Smooth muscle cell (in vitro differentiated cells): Measurements from ENCODE around the gene MEG3. TPM values are rescaled to one million over a fixed set of nuclear protein-coding genes. Genes with fewer than 3 reads are reported as not detected.

Source experiments
- DNase-seq: peaks from one replicate; lab custom pipeline; 2025; ENCODE audit not compliant: unreplicated experiment; lab: John Stamatoyannopoulos, UW
- H2AFZ ChIP-seq: fragments of 200-600 bp; sonication (generic); 2 replicates; pipeline ENCODE4 v1.6.0; 2016; ENCODE audit warnings: antibody characterized with exemption, low read depth, mild to moderate bottlenecking
- H3F3A ChIP-seq: fragments of 200-600 bp; sonication (generic); 2 replicates; pipeline ENCODE4 v1.6.0; 2017; ENCODE audit warnings: antibody characterized with exemption, low read depth
- H3K27ac ChIP-seq: fragments of 200-600 bp; sonication (generic); 2 replicates; pipeline ENCODE4 v1.5.1; 2016; ENCODE audit warnings: low read depth, mild to moderate bottlenecking
- H3K27me3 ChIP-seq: fragments of 200-600 bp; sonication (generic); 2 replicates; pipeline ENCODE4 v1.6.1; 2016; ENCODE audit warnings: low read depth, mild to moderate bottlenecking
- H3K36me3 ChIP-seq: fragments of 200-600 bp; sonication (generic); 2 replicates; pipeline ENCODE4 v1.5.1; 2016; ENCODE audit warnings: low read depth
- H3K4me1 ChIP-seq: fragments of 200-600 bp; sonication (generic); 2 replicates; pipeline ENCODE4 v1.5.1; 2016; ENCODE audit warnings: low read depth
- H3K4me2 ChIP-seq: fragments of 200-600 bp; sonication (generic); 2 replicates; pipeline ENCODE4 v1.6.0; 2016; ENCODE audit warnings: mild to moderate bottlenecking
- H3K4me3 ChIP-seq: fragments of 200-600 bp; sonication (generic); 2 replicates; pipeline ENCODE4 v1.5.1; 2016; ENCODE audit warnings: mild to moderate bottlenecking
- H3K79me2 ChIP-seq: fragments of 200-600 bp; sonication (generic); 2 replicates; pipeline ENCODE4 v1.6.0; 2016; ENCODE audit warnings: low read depth, mild to moderate bottlenecking
- H3K9ac ChIP-seq: fragments of 200-600 bp; sonication (generic); 2 replicates; pipeline ENCODE4 v1.6.0; 2016; ENCODE audit warnings: low read depth
- H3K9me3 ChIP-seq: fragments of 200-600 bp; sonication (generic); replicated peaks from 2 replicates; pipeline ENCODE4 v1.5.1; 2016; ENCODE audit warnings: low read depth
- H4K20me1 ChIP-seq: fragments of 200-600 bp; sonication (generic); 2 replicates; pipeline ENCODE4 v1.6.0; 2016; ENCODE audit warnings: low read depth
- WGBS: methylation state at CpG from one replicate; pipeline ENCODE4 v1.1.7; 2016; ENCODE audit warnings: low lambda C conversion rate; 5-methylcytosine and 5-hydroxymethylcytosine counted together
- polyA plus RNA-seq: library from polyadenylated mRNA; unstranded; fragments of >200 nt; fragmentation: Nextera tagmentation; extraction: Ambion mirVana; gene quantifications from 2 replicates; pipeline ENCODE4 v1.2.1, GENCODE V29; 2016
- total RNA-seq: library from RNA; depleted of rRNA; stranded (reverse); fragments of >200 nt; gene quantifications from 2 replicates; pipeline ENCODE4 v1.2.3, GENCODE V29; 2014
- TF ChIP-seq, protein P1 (sequence below): fragments of 200-600 bp; sonication (generic); IDR thresholded peaks from 2 replicates; pipeline ENCODE4 v1.5.1; 2017; ENCODE audit warnings: borderline replicate concordance, mild to moderate bottlenecking, antibody characterized with exemption; ENCODE audit not compliant: insufficient read depth, poor library complexity, severe bottlenecking

Gene MEG3
- total and polyA plus RNA-seq, 2 experiments from 2014 or later = not detected

DNA sequence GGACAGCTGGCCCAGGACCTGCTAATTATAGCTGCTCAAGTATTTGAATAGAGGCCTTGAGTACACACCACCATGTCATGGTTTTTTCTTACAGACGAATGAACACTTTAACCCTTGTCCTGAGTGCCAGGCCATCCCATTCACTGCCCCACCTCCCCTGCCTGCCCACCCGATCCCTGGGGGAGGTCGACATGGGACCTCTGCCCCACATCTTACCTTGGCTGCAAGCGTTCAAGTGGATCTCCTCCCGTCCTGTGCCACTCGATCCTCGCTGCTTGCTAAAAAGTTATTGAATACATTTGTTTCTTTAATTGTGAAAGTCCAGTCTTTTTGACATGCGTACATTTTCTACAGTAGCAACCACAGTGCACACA is 67.3 kb downstream of the MEG3 start:
- peaks cover 33% of the 10 kb centered on the region for H3K4me1 ChIP-seq
- TF ChIP-seq, protein P1, sequence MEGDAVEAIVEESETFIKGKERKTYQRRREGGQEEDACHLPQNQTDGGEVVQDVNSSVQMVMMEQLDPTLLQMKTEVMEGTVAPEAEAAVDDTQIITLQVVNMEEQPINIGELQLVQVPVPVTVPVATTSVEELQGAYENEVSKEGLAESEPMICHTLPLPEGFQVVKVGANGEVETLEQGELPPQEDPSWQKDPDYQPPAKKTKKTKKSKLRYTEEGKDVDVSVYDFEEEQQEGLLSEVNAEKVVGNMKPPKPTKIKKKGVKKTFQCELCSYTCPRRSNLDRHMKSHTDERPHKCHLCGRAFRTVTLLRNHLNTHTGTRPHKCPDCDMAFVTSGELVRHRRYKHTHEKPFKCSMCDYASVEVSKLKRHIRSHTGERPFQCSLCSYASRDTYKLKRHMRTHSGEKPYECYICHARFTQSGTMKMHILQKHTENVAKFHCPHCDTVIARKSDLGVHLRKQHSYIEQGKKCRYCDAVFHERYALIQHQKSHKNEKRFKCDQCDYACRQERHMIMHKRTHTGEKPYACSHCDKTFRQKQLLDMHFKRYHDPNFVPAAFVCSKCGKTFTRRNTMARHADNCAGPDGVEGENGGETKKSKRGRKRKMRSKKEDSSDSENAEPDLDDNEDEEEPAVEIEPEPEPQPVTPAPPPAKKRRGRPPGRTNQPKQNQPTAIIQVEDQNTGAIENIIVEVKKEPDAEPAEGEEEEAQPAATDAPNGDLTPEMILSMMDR = no peak
- no peaks in the 10 kb centered on the region for H3K9me3 ChIP-seq
- peaks cover 16% of the 10 kb centered on the region for H3F3A ChIP-seq
- peaks cover 5% of the 10 kb centered on the region for H3K79me2 ChIP-seq
- DNase-seq = no peak
- WGBS = 94% methylated on average over 8 of the region's 8 CpGs
- H3K9ac ChIP-seq = no peak overlapping the region
- H3K27ac ChIP-seq = no peak overlapping the region
- H3K4me2 ChIP-seq = no peak overlapping the region
- H3K4me3 ChIP-seq = no peak overlapping the region
- no peaks in the 10 kb centered on the region for H3K36me3 ChIP-seq
- no peaks in the 10 kb centered on the region for H3K27me3 ChIP-seq
- H2AFZ ChIP-seq = no peak overlapping the region
- H4K20me1 ChIP-seq = no peaks in the 10 kb centered on the region

DNA sequence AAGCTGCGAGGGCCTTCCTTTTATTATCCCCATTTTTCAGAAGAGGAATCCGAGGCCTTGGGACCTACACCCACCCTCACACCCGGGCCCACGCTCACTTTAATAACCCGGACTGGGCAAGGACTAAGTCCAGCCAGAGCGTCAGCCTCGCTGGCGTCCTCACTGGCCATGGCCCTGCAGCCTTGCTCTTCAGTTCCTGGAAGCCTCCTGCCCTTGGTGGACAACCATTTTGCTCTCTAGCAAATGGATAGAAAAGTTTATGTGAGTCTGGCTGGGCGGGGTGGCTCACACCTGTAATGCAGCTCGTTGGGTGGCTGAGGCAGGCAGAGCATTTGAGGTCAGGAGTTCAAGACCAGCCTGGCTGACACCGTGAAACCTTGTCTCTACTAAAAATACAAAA is 67.8 kb downstream of the MEG3 start:
- Histone ChIP-seq H3K9me3 (no peaks in the 10 kb centered on the region), H4K20me1 (no peaks in the 10 kb centered on the region), H3K4me1 (peaks cover 31% of the 10 kb centered on the region), H3K79me2 (peaks cover 5% of the 10 kb centered on the region), H3K27me3 (no peaks in the 10 kb centered on the region), H3K36me3 (no peaks in the 10 kb centered on the region), H2AFZ (no peak overlapping the region), H3K4me2 (no peak overlapping the region), H3K9ac (no peak overlapping the region), H3K27ac (no peak overlapping the region), H3K4me3 (no peak overlapping the region), H3F3A (peaks cover 10% of the 10 kb centered on the region)
- no peak for DNase-seq
- 94% methylated on average over 11 of the region's 11 CpGs for WGBS
- TF ChIP-seq, protein P1 = no peak

DNA sequence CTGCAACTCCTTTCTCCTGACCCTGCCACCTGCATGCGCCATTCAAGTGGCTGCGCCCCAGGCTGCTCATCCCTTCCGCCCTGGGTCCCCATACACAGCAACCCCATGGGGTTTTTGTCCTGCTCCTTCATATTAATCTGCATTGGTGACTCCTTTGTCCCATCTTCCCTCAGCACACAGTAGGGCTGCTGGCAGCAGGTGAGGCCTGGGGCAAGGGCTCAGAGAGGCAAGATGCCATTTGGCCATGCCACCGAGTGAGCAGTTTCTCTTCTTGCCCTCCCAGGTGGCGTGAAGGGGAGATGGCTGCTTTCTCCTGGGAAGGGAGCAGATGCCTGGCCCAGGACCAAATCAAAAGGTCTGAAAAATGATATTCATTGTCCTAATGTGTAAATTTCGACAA is 68.5 kb downstream of the MEG3 start:
- no peak overlapping the region for H3K27ac ChIP-seq
- WGBS = 96% methylated on average over 6 of the region's 6 CpGs
- H3K4me3 ChIP-seq = no peak overlapping the region
- H3K4me2 ChIP-seq = no peak overlapping the region
- H2AFZ ChIP-seq = no peak overlapping the region
- H3K9me3 ChIP-seq = no peaks in the 10 kb centered on the region
- H3F3A ChIP-seq = peaks cover 6% of the 10 kb centered on the region
- no peaks in the 10 kb centered on the region for H4K20me1 ChIP-seq
- no peaks in the 10 kb centered on the region for H3K27me3 ChIP-seq
- TF ChIP-seq, protein P1 = no peak
- no peaks in the 10 kb centered on the region for H3K36me3 ChIP-seq
- H3K4me1 ChIP-seq = peaks cover 28% of the 10 kb centered on the region
- no peak for DNase-seq
- H3K9ac ChIP-seq = no peak overlapping the region
- peaks cover 9% of the 10 kb centered on the region for H3K79me2 ChIP-seq

DNA sequence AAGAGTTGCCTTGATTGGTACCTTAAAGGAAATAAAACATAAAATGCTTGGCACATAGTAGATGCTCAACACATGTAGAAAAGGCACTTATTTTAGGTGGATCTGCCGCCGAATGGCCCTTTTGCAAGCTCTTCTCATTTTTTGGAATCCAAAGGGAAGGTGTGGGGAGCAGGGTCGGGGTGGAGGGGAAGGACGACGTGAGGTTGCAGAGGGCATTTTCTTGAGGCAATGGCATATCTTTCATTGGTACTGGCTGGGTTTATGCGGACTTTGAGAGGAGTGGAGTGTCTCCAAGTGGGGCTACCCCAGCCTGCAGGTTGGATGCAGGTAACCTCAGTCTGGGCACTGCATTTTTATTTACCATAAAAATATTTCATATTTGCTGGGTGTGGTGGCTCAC is 69.5 kb downstream of the MEG3 start:
- no peaks in the 10 kb centered on the region for H3K36me3 ChIP-seq
- peaks cover 2% of the 10 kb centered on the region for H3F3A ChIP-seq

More for the DNA sequence above, 69.5 kb downstream of the MEG3 start:
- no peak for DNase-seq
- Histone ChIP-seq H3K27me3 (no peaks in the 10 kb centered on the region), H4K20me1 (no peaks in the 10 kb centered on the region), H3K4me1 (peaks cover 36% of the 10 kb centered on the region), H3K4me3 (no peak overlapping the region), H3K9me3 (no peaks in the 10 kb centered on the region), H3K79me2 (peaks cover 9% of the 10 kb centered on the region), H3K4me2 (no peak overlapping the region), H3K9ac (no peak overlapping the region), H2AFZ (no peak overlapping the region), H3K27ac (no peak overlapping the region)
- 95% methylated on average over 6 of the region's 6 CpGs for WGBS
- TF ChIP-seq, protein P1 = no peak
